ENCODE results near the gene TCEA2. TPM values are rescaled to one million over a fixed set of nuclear protein-coding genes. Genes with fewer than 3 reads are reported as not detected.

TCEA2 gene
- polyA plus RNA-seq, 3 donors = 15.7 to 24.3 (median 16.0) TPM

GRCh38 chr20:64022671-64023360, 40.2 kb upstream of the TCEA2 start:
- no peaks in the 10 kb centered on the region for H3K9me3 ChIP-seq (replicated peaks in 1 of 2; ENCODE audit: control insufficient read depth in 1 of 2, insufficient read depth in 1 of 2, low read length in 2 of 2)
- no peak overlapping the region for H3K27ac ChIP-seq (ENCODE audit: low read depth in 1 of 2, low read length in 2 of 2)
- no peak for DNase-seq
- H3K4me3 ChIP-seq (replicated peaks in 1 of 3; ENCODE audit: low read depth in 2 of 3, low read length in 3 of 3) = no peak overlapping the region
- no peak overlapping the region for H3K27ac Mint-ChIP-seq
- peaks cover 84 to 100% of the 10 kb centered on the region in 2 donors for H3K36me3 Mint-ChIP-seq
- peaks cover 17% of the 10 kb centered on the region for H4K20me1 ChIP-seq (ENCODE audit: insufficient read depth, low read length)
- WGBS (ENCODE audit: insufficient coverage) = over 99% methylated on average over 15 of the region's 17 CpGs
- H3K79me2 ChIP-seq (ENCODE audit: insufficient read depth, low read length) = no peaks in the 10 kb centered on the region
- H2AFZ ChIP-seq (ENCODE audit: insufficient read depth, low read depth, low read length, poor library complexity, severe bottlenecking) = no peak overlapping the region
- H3K4me3 Mint-ChIP-seq = no peak overlapping the region
- TF ChIP-seq CTCF (IDR thresholded peaks at IDR 0.05) = no peak
- intact Hi-C loops (cut with micrococcal nuclease) = no loop called here
- no peaks in the 10 kb centered on the region for H3K4me1 ChIP-seq (ENCODE audit: control insufficient read depth in 1 of 2, insufficient read depth in 2 of 2, low read length in 2 of 2)
- peaks cover 81 to 98% of the 10 kb centered on the region in 2 donors for H3K36me3 ChIP-seq (replicated peaks in 1 of 2; ENCODE audit: control insufficient read depth in 1 of 2, insufficient read depth in 2 of 2, low read length in 2 of 2)
- peaks cover 0 to 3% (median 0%) of the 10 kb centered on the region in 3 donors for H3K27me3 Mint-ChIP-seq (ENCODE audit: low read depth in 3 of 3)
- H3K27me3 ChIP-seq (ENCODE audit: control insufficient read depth in 2 of 2, insufficient read depth in 2 of 2, low read length in 2 of 2) = no peaks in the 10 kb centered on the region
- H3K4me2 ChIP-seq (replicated peaks; ENCODE audit: extremely low read depth, low read length, poor library complexity, severe bottlenecking) = no peak overlapping the region
- no peak overlapping the region for H3K9ac ChIP-seq (ENCODE audit: insufficient read depth, low read length, poor library complexity, severe bottlenecking)
- H3K9me3 Mint-ChIP-seq = peaks cover 0 to 3% (median 0%) of the 10 kb centered on the region in 7 donors
- peaks cover 5% of the 10 kb centered on the region for H3K4me1 Mint-ChIP-seq

GRCh38 chr20:64023361-64024140, 39.4 kb upstream of the TCEA2 start:
- Histone ChIP-seq H3K27ac (ENCODE audit: low read depth in 1 of 2, low read length in 2 of 2) (no peak overlapping the region), H3K4me1 (ENCODE audit: control insufficient read depth in 1 of 2, insufficient read depth in 2 of 2, low read length in 2 of 2) (no peaks in the 10 kb centered on the region), H3K4me3 (replicated peaks in 1 of 3; ENCODE audit: low read depth in 2 of 3, low read length in 3 of 3) (no peak overlapping the region), H2AFZ (ENCODE audit: insufficient read depth, low read depth, low read length, poor library complexity, severe bottlenecking) (no peak overlapping the region), H3K9me3 (replicated peaks in 1 of 2; ENCODE audit: control insufficient read depth in 1 of 2, insufficient read depth in 1 of 2, low read length in 2 of 2) (no peaks in the 10 kb centered on the region), H3K4me2 (replicated peaks; ENCODE audit: extremely low read depth, low read length, poor library complexity, severe bottlenecking) (no peak overlapping the region), H3K36me3 (replicated peaks in 1 of 2; ENCODE audit: control insufficient read depth in 1 of 2, insufficient read depth in 2 of 2, low read length in 2 of 2) (peaks cover 82 to 99% of the 10 kb centered on the region in 2 donors), H3K9ac (ENCODE audit: insufficient read depth, low read length, poor library complexity, severe bottlenecking) (no peak overlapping the region), H3K27me3 (ENCODE audit: control insufficient read depth in 2 of 2, insufficient read depth in 2 of 2, low read length in 2 of 2) (no peaks in the 10 kb centered on the region), H3K79me2 (ENCODE audit: insufficient read depth, low read length) (no peaks in the 10 kb centered on the region), H4K20me1 (ENCODE audit: insufficient read depth, low read length) (peaks cover 17% of the 10 kb centered on the region)
- no peak overlapping the region for H3K4me3 Mint-ChIP-seq
- H3K27ac Mint-ChIP-seq = no peak overlapping the region
- WGBS (ENCODE audit: insufficient coverage) = 99% methylated on average over 11 of the region's 15 CpGs
- intact Hi-C loops (cut with micrococcal nuclease) = no loop called here
- H3K36me3 Mint-ChIP-seq = peaks cover 84 to 100% of the 10 kb centered on the region in 2 donors
- TF ChIP-seq CTCF (IDR thresholded peaks at IDR 0.05) = no peak
- peaks cover 0 to 3% (median 0%) of the 10 kb centered on the region in 3 donors for H3K27me3 Mint-ChIP-seq (ENCODE audit: low read depth in 3 of 3)
- no peaks in the 10 kb centered on the region for H3K9me3 Mint-ChIP-seq
- DNase-seq = no peak
- H3K4me1 Mint-ChIP-seq = peaks cover 5% of the 10 kb centered on the region

Measured in CD14-positive monocyte (primary cell).